Calu3 (cell line): ENCODE measurements around the gene PARVB. TPM values are rescaled to one million over a fixed set of nuclear protein-coding genes. Genes with fewer than 3 reads are reported as not detected.

Experiments
- BruUV-seq: library from RNA; stranded (reverse); fragments of 400-500 nt; replicated peaks from 2 replicates; lab custom pipeline; 2021; lab: Mats Ljungman, UMichigan
- CTCF ChIA-PET: fragments of 300-600 bp; sonication (Branson Sonifier 250); formaldehyde crosslinking; loops from one replicate; lab custom pipeline; 2022; ENCODE audit warnings: antibody characterized with exemption; lab: Charles Lee
- DNase-seq: peaks from one replicate; pipeline ENCODE4 v3.0.0; 2022
- H3K27ac Mint-ChIP-seq: one replicate; pipeline ENCODE4 v1.8.0; 2022; ENCODE audit warnings: mixed read lengths; ENCODE audit not compliant: unreplicated experiment
- H3K27me3 Mint-ChIP-seq: one replicate; pipeline ENCODE4 v1.8.0; 2022; ENCODE audit warnings: mixed read lengths; ENCODE audit not compliant: unreplicated experiment
- H3K36me3 Mint-ChIP-seq: one replicate; pipeline ENCODE4 v1.8.0; 2022; ENCODE audit warnings: mild to moderate bottlenecking, moderate library complexity, mixed read lengths; ENCODE audit not compliant: insufficient read depth, unreplicated experiment
- H3K4me1 Mint-ChIP-seq: one replicate; pipeline ENCODE4 v1.8.0; 2022; ENCODE audit warnings: mild to moderate bottlenecking, low read depth, mixed read lengths; ENCODE audit not compliant: unreplicated experiment
- H3K4me3 Mint-ChIP-seq: one replicate; pipeline ENCODE4 v1.8.0; 2022; ENCODE audit warnings: mild to moderate bottlenecking, low read depth, moderate library complexity, mixed read lengths; ENCODE audit not compliant: unreplicated experiment
- H3K9me3 Mint-ChIP-seq: one replicate; pipeline ENCODE4 v1.8.0; 2022; ENCODE audit warnings: low read depth, mixed read lengths; ENCODE audit not compliant: unreplicated experiment
- intact Hi-C: fragments of 100-400 bp; cut with micrococcal nuclease; formaldehyde crosslinking; loops from one replicate; pipeline ENCODE4 v1.10.0; 2022; ENCODE audit not compliant: unreplicated experiment
- total RNA-seq: library from RNA; stranded (reverse); gene quantifications from 2 replicates; pipeline ENCODE4 v1.2.3, GENCODE V29; 2022
- TF ChIP-seq, protein P1 (sequence below): fragments of 200-600 bp; IDR thresholded peaks from one replicate; pipeline ENCODE4 v1.8.0; 2022; ENCODE audit warnings: antibody characterized with exemption; ENCODE audit not compliant: unreplicated experiment

The PARVB gene
- total RNA-seq, 1 experiment from 2014 or later = 15.6 TPM

DNA sequence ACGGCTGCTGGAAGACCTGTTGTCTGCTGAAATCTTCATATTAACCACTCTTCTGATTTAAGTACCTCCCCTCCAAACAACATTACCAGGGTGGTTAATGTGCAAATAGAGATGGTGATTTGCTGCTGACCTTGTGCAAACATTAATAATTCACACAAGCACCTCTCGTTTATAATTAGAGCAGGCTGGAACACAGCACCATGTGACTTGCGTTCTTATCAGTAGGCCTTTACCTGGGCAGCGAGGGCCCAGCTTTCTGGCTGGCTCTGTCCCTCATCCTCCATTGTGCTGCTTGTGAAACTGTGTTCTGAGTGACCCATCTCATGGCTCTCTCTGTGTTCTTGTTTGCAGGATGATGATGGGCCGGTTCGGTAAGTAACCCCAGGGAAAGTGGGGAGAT, 115.7 kb downstream of the PARVB start:
- BruUV-seq = no TSS peak
- DNase-seq = no peak
- intact Hi-C loops = no loop called here
- Mint-ChIP-seq H3K27ac (no peak overlapping the region), H3K4me3 (no peak overlapping the region), H3K9me3 (peaks cover 2% of the 10 kb centered on the region), H3K4me1 (peaks cover 8% of the 10 kb centered on the region), H3K36me3 (no peaks in the 10 kb centered on the region), H3K27me3 (no peaks in the 10 kb centered on the region)
- TF ChIP-seq, protein P1, sequence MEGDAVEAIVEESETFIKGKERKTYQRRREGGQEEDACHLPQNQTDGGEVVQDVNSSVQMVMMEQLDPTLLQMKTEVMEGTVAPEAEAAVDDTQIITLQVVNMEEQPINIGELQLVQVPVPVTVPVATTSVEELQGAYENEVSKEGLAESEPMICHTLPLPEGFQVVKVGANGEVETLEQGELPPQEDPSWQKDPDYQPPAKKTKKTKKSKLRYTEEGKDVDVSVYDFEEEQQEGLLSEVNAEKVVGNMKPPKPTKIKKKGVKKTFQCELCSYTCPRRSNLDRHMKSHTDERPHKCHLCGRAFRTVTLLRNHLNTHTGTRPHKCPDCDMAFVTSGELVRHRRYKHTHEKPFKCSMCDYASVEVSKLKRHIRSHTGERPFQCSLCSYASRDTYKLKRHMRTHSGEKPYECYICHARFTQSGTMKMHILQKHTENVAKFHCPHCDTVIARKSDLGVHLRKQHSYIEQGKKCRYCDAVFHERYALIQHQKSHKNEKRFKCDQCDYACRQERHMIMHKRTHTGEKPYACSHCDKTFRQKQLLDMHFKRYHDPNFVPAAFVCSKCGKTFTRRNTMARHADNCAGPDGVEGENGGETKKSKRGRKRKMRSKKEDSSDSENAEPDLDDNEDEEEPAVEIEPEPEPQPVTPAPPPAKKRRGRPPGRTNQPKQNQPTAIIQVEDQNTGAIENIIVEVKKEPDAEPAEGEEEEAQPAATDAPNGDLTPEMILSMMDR = no peak
- CTCF ChIA-PET = no interaction called here

DNA sequence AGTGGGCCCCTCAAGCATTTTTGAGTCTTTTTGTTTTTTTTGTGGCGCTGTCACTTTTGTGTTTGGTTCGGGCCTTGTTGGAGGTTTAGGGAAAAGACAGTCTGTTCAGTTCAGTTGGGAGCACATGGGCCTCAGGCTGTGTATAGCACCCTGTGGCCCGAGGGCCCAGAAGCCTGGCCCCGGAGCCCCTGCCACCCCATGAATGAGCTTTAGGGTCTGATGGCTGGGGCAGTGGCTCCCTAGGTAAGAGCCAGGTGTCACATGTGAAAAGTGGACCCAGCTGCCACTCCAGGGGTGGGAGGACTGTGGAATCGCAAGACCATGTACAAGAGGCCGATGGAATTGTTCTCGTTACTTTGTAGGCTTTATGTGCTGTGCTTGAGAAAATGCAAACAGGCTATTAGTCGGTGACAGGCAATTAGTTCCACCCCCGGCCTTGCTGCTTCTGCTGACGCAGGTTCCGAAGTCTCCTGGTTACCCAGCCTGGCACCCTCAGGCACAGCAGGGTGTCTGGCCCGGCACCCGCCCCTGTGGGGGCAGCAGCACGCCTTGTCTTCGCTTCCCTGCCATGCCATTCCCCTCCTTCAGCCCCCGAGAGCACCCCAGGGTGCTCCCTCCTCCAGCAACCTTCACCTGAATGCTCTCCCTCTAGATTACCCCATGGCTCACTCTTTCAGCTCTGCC, 118.5 kb downstream of the PARVB start:
- DNase-seq = no peak
- TF ChIP-seq, protein P1 = no peak
- Mint-ChIP-seq H3K9me3 (no peaks in the 10 kb centered on the region), H3K4me3 (no peak overlapping the region), H3K4me1 (peaks cover 6% of the 10 kb centered on the region), H3K27me3 (no peaks in the 10 kb centered on the region), H3K36me3 (no peaks in the 10 kb centered on the region), H3K27ac (no peak overlapping the region)
- intact Hi-C loops = no loop called here
- no TSS peak for BruUV-seq
- CTCF ChIA-PET = no interaction called here

DNA sequence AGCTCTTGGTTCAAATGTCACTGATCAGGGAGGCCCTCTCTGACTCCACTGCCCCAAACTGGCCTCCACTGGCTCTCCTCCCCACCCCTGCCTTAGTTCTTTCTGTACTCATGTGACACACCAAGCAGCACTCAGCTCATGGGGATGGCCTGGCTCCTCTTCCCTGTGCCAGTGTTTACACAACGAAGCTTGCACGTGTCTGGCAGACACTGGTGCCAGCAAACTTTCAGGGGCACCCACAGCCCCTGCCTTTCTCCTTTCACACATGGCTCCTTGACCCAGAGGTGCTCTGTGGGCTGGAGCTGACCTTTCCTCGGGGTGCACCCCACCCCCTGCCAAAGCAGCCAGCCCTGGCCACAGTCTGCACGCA, 119.0 kb downstream of the PARVB start:
- intact Hi-C loops = no loop called here
- no peak for DNase-seq
- Mint-ChIP-seq H3K36me3 (no peaks in the 10 kb centered on the region), H3K27ac (no peak overlapping the region), H3K4me3 (no peak overlapping the region), H3K9me3 (no peaks in the 10 kb centered on the region), H3K27me3 (no peaks in the 10 kb centered on the region), H3K4me1 (peaks cover under 1% of the 10 kb centered on the region)
- TF ChIP-seq, protein P1 = no peak
- no TSS peak for BruUV-seq
- CTCF ChIA-PET = no interaction called here

DNA sequence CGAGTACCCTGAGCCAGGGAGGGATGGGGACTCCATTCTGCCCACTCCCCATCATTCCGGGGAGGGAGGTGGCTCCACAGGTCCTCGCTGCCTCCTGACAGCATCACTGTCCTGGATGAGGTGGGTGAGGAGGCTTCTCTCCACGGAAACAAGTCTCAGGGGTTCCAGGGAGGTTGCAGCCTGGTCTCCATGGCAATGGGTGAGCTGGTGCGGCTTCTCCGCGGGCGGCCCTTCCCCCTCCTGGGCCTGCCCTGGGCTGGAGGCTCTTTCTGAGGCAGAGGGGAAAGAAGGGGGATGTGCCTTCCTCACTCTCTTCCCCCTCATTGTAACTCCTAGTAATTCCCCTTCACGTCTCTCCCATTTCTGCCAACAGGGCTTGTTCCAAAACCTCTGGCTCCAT, 119.5 kb downstream of the PARVB start:
- no peaks in the 10 kb centered on the region for H3K9me3 Mint-ChIP-seq
- no peaks in the 10 kb centered on the region for H3K27me3 Mint-ChIP-seq
- H3K36me3 Mint-ChIP-seq = no peaks in the 10 kb centered on the region
- intact Hi-C loops = no loop called here
- BruUV-seq = no TSS peak
- no peaks in the 10 kb centered on the region for H3K4me1 Mint-ChIP-seq
- CTCF ChIA-PET = no interaction called here
- no peak overlapping the region for H3K4me3 Mint-ChIP-seq
- DNase-seq = no peak
- TF ChIP-seq, protein P1 = no peak
- H3K27ac Mint-ChIP-seq = no peak overlapping the region
